Measurements from ENCODE around the gene PEMT.

The PEMT gene

GRCh38 chr17:17545031-17545820 is 46.3 kb downstream of the PEMT start:
- TF ChIP-seq CTCF (IDR thresholded peaks at IDR 0.05; ENCODE audit: extremely low read depth, insufficient read depth, missing control alignments): no peak
- no peak for DNase-seq (ENCODE audit: low spot score)
- in situ Hi-C loops (cut with MboI; ENCODE audit: low pct_unique_long_range_greater_than_20kb, low sequenced_read_pairs, unreplicated experiment): no loop called here

GRCh38 chr17:17542906-17543635 is 48.4 kb downstream of the PEMT start:
- in situ Hi-C loops (cut with MboI; ENCODE audit: low pct_unique_long_range_greater_than_20kb, low sequenced_read_pairs, unreplicated experiment): no loop called here
- no peak for DNase-seq (ENCODE audit: low spot score)
- no peak for TF ChIP-seq CTCF (IDR thresholded peaks at IDR 0.05; ENCODE audit: extremely low read depth, insufficient read depth, missing control alignments)

- in situ Hi-C loops (cut with MboI; ENCODE audit: low pct_unique_long_range_greater_than_20kb, low sequenced_read_pairs, unreplicated experiment): no loop called here
- no peak for DNase-seq (ENCODE audit: low spot score)
- TF ChIP-seq CTCF (IDR thresholded peaks at IDR 0.05; ENCODE audit: extremely low read depth, insufficient read depth, missing control alignments): no peak
Observed at GRCh38 chr17:17541640-17542001, 49.9 kb downstream of the PEMT start.

GRCh38 chr17:17540935-17541639 is 50.4 kb downstream of the PEMT start:
- in situ Hi-C loops (cut with MboI; ENCODE audit: low pct_unique_long_range_greater_than_20kb, low sequenced_read_pairs, unreplicated experiment): no loop called here
- no peak for TF ChIP-seq CTCF (IDR thresholded peaks at IDR 0.05; ENCODE audit: extremely low read depth, insufficient read depth, missing control alignments)
- DNase-seq (ENCODE audit: low spot score): no peak

GRCh38 chr17:17540278-17540906 is 51.1 kb downstream of the PEMT start:
- in situ Hi-C loops (cut with MboI; ENCODE audit: low pct_unique_long_range_greater_than_20kb, low sequenced_read_pairs, unreplicated experiment): no loop called here
- DNase-seq (ENCODE audit: low spot score): no peak
- TF ChIP-seq CTCF (IDR thresholded peaks at IDR 0.05; ENCODE audit: extremely low read depth, insufficient read depth, missing control alignments): no peak

- in situ Hi-C loops (cut with MboI; ENCODE audit: low pct_unique_long_range_greater_than_20kb, low sequenced_read_pairs, unreplicated experiment): no loop called here
- no peak for TF ChIP-seq CTCF (IDR thresholded peaks at IDR 0.05; ENCODE audit: extremely low read depth, insufficient read depth, missing control alignments)
- DNase-seq (ENCODE audit: low spot score): no peak
Observed at GRCh38 chr17:17539591-17539990, 51.9 kb downstream of the PEMT start.
